22Rv1 (cell line): ENCODE data around the gene MYH15.

Experiments
- ZFX ChIP-seq: fragments of 450-650 bp; IDR thresholded peaks from 2 replicates; pipeline ENCODE4 v1.6.1; 2017; ENCODE audit warnings: antibody characterized with exemption, borderline replicate concordance
- TF ChIP-seq, protein P1 (sequence below): fragments of 450-650 bp; IDR thresholded peaks from 2 replicates; pipeline ENCODE4 v1.5.1; 2017; ENCODE audit warnings: mild to moderate bottlenecking

DNA sequence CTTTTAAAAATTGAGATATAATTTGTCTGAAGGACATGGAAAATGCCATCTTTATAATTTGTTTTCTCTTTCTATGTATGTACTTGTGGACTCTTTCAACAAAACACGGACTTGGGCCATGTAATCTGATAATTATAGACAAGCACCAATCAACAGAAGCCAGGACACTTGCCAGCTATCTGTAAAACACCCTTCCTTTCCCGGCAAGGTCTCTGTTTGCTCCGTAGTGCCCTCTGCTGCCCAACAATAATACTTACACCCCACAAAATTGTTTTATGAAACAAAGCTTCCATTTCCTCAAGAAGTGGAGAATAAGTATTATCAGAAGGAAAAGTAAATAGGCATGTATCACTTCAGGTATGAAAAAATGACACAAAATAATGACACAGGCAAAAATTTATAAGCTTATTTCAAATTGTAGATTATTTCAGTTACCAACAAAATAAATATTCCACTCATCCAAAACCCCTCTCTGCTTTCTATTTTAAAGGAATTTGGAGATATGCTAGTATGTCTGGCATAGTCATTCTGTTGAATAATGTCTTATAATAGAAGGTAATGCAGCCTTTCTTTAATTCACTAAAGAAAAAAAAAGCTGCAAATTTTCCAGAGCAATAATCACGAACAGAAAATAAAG lies 32.8 kb downstream of the MYH15 start:
- TF ChIP-seq, protein P1, sequence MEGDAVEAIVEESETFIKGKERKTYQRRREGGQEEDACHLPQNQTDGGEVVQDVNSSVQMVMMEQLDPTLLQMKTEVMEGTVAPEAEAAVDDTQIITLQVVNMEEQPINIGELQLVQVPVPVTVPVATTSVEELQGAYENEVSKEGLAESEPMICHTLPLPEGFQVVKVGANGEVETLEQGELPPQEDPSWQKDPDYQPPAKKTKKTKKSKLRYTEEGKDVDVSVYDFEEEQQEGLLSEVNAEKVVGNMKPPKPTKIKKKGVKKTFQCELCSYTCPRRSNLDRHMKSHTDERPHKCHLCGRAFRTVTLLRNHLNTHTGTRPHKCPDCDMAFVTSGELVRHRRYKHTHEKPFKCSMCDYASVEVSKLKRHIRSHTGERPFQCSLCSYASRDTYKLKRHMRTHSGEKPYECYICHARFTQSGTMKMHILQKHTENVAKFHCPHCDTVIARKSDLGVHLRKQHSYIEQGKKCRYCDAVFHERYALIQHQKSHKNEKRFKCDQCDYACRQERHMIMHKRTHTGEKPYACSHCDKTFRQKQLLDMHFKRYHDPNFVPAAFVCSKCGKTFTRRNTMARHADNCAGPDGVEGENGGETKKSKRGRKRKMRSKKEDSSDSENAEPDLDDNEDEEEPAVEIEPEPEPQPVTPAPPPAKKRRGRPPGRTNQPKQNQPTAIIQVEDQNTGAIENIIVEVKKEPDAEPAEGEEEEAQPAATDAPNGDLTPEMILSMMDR: peak; percentile 91
- no peak for TF ChIP-seq ZFX
